Astrocyte of the spinal cord (primary cell): ENCODE results near the gene EVI2B.

Source experiments
- DNase-seq: peaks from one replicate; pipeline ENCODE4 v3.0.0; 2011; ENCODE audit warnings: low read depth, low spot score
- H3K4me3 ChIP-seq: 2 replicates; pipeline ENCODE4 v1.5.1; 2011; ENCODE audit warnings: low read depth, mild to moderate bottlenecking, low read length, moderate library complexity
- in situ Hi-C: cut with HindIII; loops from 2 replicates; pipeline ENCODE4 v1.10.0; 2017; ENCODE audit warnings: low sequenced_read_pairs
- TF ChIP-seq, protein P1 (sequence below): IDR thresholded peaks from 2 replicates; pipeline ENCODE4 v1.5.1; 2012; ENCODE audit warnings: low read depth, mild to moderate bottlenecking, low read length, inconsistent platforms

The EVI2B gene

DNA sequence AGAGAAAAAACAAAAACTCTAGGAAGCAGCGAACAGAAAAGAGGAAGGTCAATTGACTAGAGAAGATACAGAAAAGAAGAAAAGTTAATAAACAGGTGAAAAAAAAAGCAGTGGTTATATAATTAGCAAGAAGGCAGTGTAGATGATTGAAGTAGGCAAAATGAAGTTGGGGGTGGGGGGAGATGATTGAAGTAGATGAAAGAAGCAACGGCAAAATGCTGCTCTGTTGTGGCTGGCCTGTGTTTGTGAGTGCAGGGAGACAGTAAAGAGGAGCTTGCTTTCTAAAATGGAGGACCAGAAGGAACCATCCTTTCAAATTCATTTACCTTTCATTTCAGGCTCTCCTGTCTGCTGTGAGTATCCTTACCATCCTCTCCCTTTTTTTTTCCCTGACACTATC is 3.6 kb downstream of the EVI2B start:
- in situ Hi-C loops = no loop called here
- no peak overlapping the region for H3K4me3 ChIP-seq
- no peak for DNase-seq
- TF ChIP-seq, protein P1, sequence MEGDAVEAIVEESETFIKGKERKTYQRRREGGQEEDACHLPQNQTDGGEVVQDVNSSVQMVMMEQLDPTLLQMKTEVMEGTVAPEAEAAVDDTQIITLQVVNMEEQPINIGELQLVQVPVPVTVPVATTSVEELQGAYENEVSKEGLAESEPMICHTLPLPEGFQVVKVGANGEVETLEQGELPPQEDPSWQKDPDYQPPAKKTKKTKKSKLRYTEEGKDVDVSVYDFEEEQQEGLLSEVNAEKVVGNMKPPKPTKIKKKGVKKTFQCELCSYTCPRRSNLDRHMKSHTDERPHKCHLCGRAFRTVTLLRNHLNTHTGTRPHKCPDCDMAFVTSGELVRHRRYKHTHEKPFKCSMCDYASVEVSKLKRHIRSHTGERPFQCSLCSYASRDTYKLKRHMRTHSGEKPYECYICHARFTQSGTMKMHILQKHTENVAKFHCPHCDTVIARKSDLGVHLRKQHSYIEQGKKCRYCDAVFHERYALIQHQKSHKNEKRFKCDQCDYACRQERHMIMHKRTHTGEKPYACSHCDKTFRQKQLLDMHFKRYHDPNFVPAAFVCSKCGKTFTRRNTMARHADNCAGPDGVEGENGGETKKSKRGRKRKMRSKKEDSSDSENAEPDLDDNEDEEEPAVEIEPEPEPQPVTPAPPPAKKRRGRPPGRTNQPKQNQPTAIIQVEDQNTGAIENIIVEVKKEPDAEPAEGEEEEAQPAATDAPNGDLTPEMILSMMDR = no peak

DNA sequence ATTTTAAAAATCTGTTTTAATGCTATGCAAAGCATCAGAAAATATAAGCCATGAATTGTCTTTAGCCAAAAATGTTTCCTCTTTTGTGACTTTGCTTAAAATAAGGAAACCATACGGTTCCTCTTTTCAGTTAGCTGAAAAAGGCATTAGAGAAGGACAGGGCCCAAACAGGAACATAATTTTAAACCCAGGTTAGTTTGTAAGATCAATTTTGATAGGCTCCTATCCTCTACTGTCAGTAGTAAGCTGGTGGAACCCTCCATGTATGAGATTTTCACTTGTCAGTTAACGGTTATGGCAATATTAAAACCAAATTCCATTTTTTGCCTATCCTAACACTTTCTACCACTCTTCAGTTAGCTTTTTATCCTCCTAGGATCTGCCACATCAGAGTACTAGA is 4.3 kb downstream of the EVI2B start:
- in situ Hi-C loops = no loop called here
- no peak overlapping the region for H3K4me3 ChIP-seq
- DNase-seq = no peak

DNA sequence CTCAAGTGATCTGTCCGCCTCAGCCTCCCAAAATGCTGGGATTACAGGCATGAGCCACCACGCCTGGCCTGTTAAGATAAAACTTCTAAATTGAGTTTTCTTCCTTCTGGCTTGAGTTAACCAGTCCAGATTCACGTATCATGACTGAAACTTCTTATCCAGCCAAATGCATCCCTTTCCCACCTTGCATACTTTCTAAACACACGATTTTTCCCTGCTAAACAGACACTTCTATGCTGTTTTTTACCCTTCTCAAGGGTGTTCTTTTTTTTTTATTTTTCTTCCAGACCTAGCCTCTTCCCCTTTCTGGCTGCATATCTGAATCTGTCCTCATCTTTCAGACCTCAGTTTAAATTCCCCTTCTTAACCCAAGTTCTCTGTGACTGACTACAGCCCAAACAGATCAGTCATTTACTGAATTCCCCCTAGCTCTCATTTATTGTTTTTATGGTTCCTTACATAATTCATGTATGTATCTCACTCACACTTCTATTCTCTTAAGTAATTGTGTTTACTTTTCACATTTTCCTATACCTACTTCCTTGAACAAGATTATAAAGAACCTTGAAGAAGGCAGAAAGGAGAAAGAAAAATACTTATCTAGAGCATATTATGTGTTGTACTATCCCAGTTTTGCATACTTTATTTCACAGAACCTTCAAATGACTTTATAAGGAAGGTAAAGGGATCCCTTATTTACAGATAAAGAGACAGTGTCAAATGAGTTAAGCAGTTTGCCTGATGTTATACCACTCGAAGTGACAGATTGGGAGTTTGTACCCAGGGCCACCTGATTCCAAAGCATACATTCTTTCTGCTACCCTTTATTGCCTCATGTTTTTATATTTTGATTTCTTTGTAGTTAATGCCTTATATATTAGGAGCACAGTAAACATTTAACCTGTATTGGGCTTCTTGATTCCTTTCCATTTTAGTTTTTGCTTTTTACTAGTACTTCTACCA is 5.2 kb downstream of the EVI2B start:
- TF ChIP-seq, protein P1 = no peak
- DNase-seq = no peak
- H3K4me3 ChIP-seq = no peak overlapping the region
- in situ Hi-C loops = no loop called here

More for the DNA sequence above, 4.3 kb downstream of the EVI2B start:
- TF ChIP-seq, protein P1 = no peak

DNA sequence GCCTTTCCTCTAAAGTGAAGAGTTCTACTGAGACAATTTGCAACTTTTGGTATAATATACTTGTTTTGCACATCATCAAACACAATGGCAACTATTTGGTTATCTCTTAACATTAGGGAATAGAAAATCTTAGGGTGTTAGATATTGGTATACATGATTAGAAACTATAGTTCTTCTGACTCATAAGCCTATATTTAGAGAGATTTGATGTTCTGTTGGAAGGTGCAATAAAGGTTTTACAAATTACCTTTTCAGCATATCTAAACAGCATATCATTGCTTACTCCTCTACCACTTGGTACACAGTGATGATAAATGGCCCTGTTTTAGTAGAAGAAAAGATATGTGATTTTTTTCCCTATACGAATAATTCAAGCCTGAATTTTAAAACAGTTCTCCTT is 6.2 kb downstream of the EVI2B start:
- no peak for DNase-seq
- in situ Hi-C loops = no loop called here
- TF ChIP-seq, protein P1 = no peak
- no peak overlapping the region for H3K4me3 ChIP-seq

DNA sequence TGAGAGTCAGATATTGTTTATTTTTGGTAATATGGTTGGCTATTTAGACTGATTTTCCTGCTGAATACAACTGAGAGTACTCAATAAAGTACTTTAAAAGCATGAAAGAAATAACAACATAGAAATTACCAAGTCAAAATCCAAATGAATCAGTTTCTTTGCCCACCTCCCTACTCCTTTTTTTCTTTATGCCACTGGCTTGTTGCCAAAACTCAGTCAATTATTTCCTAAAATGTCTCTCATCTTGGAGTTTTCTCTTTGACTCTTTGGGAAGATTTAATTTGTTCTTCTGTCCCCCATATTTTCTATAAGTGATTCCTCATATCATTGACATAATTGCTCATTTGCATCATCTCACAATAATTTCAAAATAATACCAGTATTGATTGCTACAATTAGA is 14.2 kb downstream of the EVI2B start:
- in situ Hi-C loops = no loop called here
- TF ChIP-seq, protein P1 = no peak
- H3K4me3 ChIP-seq = no peak overlapping the region
- no peak for DNase-seq

DNA sequence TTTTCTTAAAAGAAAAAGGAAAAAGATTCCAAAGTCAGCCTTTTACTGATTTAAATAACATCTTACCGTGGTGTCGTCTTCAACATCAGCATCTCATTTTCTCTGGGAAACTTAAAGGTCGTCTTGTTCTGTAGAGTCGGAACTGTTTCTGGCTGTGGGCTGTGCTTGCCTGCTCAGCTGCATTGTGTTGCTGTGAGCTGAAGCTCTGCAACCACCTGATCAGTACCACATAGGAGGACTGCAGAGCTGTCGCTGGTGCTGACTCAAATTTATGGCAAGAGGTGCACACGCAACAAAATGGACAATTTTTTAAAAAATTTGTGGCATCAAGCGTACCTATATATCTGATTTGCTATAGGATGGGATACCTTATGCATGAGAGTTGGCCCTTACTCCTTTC is 16.8 kb downstream of the EVI2B start, which contains the start of gene OMG:
TSS of gene OMG (minus strand) at position 150 of the 400 bp plus-strand sequence. CDS start 908 bp downstream, outside the sequence.
- in situ Hi-C loops = no loop called here
- DNase-seq = no peak
- TF ChIP-seq, protein P1 = no peak
- no peak within 1 kb of the TSS for H3K4me3 ChIP-seq
